SK-N-SH treated with all-trans-retinoic acid at 6 μM for 48 hours (cell line): ENCODE data around the gene PHKA2.

Source experiments
- BACH2 ChIP-seq: fragments of 250-450 bp; sonication (Bioruptor Pico); IDR thresholded peaks from 2 replicates; pipeline ENCODE4 v1.9.0; 2021; ENCODE audit warnings: mild to moderate bottlenecking, borderline replicate concordance
- CSDC2 ChIP-seq: fragments of 250-450 bp; sonication (Bioruptor Pico); IDR thresholded peaks from 2 replicates; pipeline ENCODE4 v1.5.0; 2020; ENCODE audit warnings: mild to moderate bottlenecking, moderate library complexity
- ESRRG ChIP-seq: fragments of 250-450 bp; sonication (Bioruptor Pico); IDR thresholded peaks from 2 replicates; pipeline ENCODE4 v1.6.1; 2021; ENCODE audit warnings: mild to moderate bottlenecking
- GLIS3 ChIP-seq: fragments of 250-450 bp; sonication (Bioruptor Pico); IDR thresholded peaks from 2 replicates; pipeline ENCODE4 v1.5.0; 2020; ENCODE audit warnings: mild to moderate bottlenecking, moderate library complexity
- ISL1 ChIP-seq: fragments of 250-450 bp; sonication (Bioruptor Pico); IDR thresholded peaks from 2 replicates; pipeline ENCODE4 v2.1.2; 2022; ENCODE audit warnings: mild to moderate bottlenecking, moderate library complexity
- PPARA ChIP-seq: fragments of 250-450 bp; sonication (Bioruptor Pico); IDR thresholded peaks from 2 replicates; pipeline ENCODE4 v1.5.0; 2020; ENCODE audit warnings: mild to moderate bottlenecking, borderline replicate concordance
- SNAI2 ChIP-seq: fragments of 250-450 bp; sonication (Bioruptor Pico); IDR thresholded peaks from 2 replicates; pipeline ENCODE4 v1.5.0; 2020; ENCODE audit warnings: mild to moderate bottlenecking, moderate library complexity
- ZFP3 ChIP-seq: fragments of 250-450 bp; sonication (Bioruptor Pico); IDR thresholded peaks from 2 replicates; pipeline ENCODE4 v1.5.0; 2020; ENCODE audit warnings: mild to moderate bottlenecking, moderate library complexity
- ZNF70 ChIP-seq: fragments of 450-650 bp; formaldehyde crosslinking; IDR thresholded peaks from 2 replicates; pipeline ENCODE4 v1.5.0; 2020; ENCODE audit warnings: mild to moderate bottlenecking, moderate library complexity
- ZNF8 ChIP-seq: fragments of 450-650 bp; formaldehyde crosslinking; IDR thresholded peaks from 2 replicates; pipeline ENCODE4 v1.5.0; 2020; ENCODE audit warnings: mild to moderate bottlenecking, moderate library complexity
- TF ChIP-seq, protein P1 (sequence below): fragments of 250-450 bp; sonication (Bioruptor Pico); IDR thresholded peaks from 2 replicates; pipeline ENCODE4 v1.5.1; 2020; ENCODE audit warnings: low read depth, mild to moderate bottlenecking, moderate library complexity
- TF ChIP-seq, protein P2 (sequence below): fragments of 250-450 bp; sonication (Bioruptor Pico); IDR thresholded peaks from 2 replicates; pipeline ENCODE4 v1.8.0; 2020; ENCODE audit warnings: mild to moderate bottlenecking, moderate library complexity, borderline replicate concordance

DNA sequence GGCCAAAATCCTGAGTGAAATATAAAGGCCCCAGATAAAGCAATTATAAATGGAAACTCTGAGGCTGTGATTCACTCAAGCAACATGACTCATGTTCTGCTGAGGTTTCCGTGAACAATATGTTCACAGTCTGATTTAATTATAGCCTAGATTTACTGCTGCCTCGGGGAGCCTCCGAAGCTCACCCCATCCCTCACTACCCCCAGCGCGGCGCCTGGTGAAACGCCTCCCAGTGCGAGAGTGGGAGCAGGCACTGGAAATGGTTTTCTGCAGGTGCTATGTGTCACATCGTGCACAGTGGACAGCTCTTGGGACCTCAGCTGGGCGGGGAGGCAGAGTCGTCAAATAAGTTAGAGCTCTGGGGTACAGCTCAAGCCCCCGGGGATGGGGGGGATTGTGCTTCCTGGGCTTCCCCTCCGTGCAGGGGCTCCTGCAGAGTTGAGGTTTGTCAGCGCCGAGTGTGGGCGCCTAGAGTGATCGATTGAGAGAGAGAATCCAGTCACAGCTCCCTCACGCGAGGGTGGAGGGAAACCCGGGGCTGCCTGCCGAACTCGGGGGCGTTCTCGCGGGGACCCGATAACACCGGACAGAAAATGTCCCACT lies 110.6 kb downstream of the PHKA2 start:
- TF ChIP-seq GLIS3 (CRISPR knock-in tag) (no peak), SNAI2 (CRISPR knock-in tag) (0 out of 2 replicates have a peak, but pooled peaks have one; percentile 19), CSDC2 (CRISPR knock-in tag) (no peak), ESRRG (CRISPR knock-in tag) (0 out of 2 replicates have a peak, but pooled peaks have one; percentile 17), PPARA (no peak), ZFP3 (no peak), ISL1 (CRISPR knock-in tag) (peak; percentile 83), ZNF8 (CRISPR knock-in tag) (no peak), ZNF70 (CRISPR knock-in tag) (no peak), BACH2 (CRISPR knock-in tag) (no peak)
- TF ChIP-seq, protein P1, sequence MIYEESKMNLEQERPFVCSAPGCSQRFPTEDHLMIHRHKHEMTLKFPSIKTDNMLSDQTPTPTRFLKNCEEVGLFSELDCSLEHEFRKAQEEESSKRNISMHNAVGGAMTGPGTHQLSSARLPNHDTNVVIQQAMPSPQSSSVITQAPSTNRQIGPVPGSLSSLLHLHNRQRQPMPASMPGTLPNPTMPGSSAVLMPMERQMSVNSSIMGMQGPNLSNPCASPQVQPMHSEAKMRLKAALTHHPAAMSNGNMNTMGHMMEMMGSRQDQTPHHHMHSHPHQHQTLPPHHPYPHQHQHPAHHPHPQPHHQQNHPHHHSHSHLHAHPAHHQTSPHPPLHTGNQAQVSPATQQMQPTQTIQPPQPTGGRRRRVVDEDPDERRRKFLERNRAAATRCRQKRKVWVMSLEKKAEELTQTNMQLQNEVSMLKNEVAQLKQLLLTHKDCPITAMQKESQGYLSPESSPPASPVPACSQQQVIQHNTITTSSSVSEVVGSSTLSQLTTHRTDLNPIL (CRISPR knock-in tag), result 0 out of 2 replicates have a peak, but pooled peaks have one; percentile 72
- TF ChIP-seq, protein P2, sequence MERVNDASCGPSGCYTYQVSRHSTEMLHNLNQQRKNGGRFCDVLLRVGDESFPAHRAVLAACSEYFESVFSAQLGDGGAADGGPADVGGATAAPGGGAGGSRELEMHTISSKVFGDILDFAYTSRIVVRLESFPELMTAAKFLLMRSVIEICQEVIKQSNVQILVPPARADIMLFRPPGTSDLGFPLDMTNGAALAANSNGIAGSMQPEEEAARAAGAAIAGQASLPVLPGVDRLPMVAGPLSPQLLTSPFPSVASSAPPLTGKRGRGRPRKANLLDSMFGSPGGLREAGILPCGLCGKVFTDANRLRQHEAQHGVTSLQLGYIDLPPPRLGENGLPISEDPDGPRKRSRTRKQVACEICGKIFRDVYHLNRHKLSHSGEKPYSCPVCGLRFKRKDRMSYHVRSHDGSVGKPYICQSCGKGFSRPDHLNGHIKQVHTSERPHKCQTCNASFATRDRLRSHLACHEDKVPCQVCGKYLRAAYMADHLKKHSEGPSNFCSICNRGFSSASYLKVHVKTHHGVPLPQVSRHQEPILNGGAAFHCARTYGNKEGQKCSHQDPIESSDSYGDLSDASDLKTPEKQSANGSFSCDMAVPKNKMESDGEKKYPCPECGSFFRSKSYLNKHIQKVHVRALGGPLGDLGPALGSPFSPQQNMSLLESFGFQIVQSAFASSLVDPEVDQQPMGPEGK, result peak; percentile 92
